GM23248 (cell line): ENCODE measurements around the gene TMEM271.

Experiments
- EZH2 ChIP-seq: fragments of 200-600 bp; sonication (generic); IDR thresholded peaks from 2 replicates; pipeline ENCODE4 v1.6.1; 2018; ENCODE audit warnings: antibody characterized with exemption, mild to moderate bottlenecking; ENCODE audit not compliant: insufficient read depth, poor library complexity, severe bottlenecking
- EZH2phosphoT487 ChIP-seq: fragments of 200-600 bp; sonication (generic); IDR thresholded peaks from 2 replicates; pipeline ENCODE4 v1.6.1; 2018; ENCODE audit warnings: antibody characterized with exemption, moderate library complexity, mild to moderate bottlenecking, low read depth; ENCODE audit not compliant: insufficient read depth

GRCh38 chr4:600166-600565 lies 24.1 kb upstream of the TMEM271 start:
- TF ChIP-seq EZH2phosphoT487 (no peak), EZH2 (no peak)
